ENCODE data around the gene IL16.

IL16 gene

GRCh38 chr15:81349271-81349670 is 152.6 kb downstream of the IL16 start:
- no peak overlapping the region for H3K4me3 ChIP-seq (replicated peaks; ENCODE audit: low read depth, low read length)
- no peak for DNase-seq (ENCODE audit: low read depth)
- no peak for TF ChIP-seq CTCF (IDR thresholded peaks at IDR 0.05; ENCODE audit: low read length, missing control alignments)

- no peak overlapping the region for H3K4me3 ChIP-seq (replicated peaks; ENCODE audit: low read depth, low read length)
- no peak for TF ChIP-seq CTCF (IDR thresholded peaks at IDR 0.05; ENCODE audit: low read length, missing control alignments)
- DNase-seq (ENCODE audit: low read depth) = no peak
Measured at GRCh38 chr15:81351651-81352050, 155.0 kb downstream of the IL16 start.

- no peak overlapping the region for H3K4me3 ChIP-seq (replicated peaks; ENCODE audit: low read depth, low read length)
- DNase-seq (ENCODE audit: low read depth) = no peak
- no peak for TF ChIP-seq CTCF (IDR thresholded peaks at IDR 0.05; ENCODE audit: low read length, missing control alignments)
Measured at GRCh38 chr15:81356252-81356651, 159.6 kb downstream of the IL16 start.

- TF ChIP-seq CTCF (IDR thresholded peaks at IDR 0.05; ENCODE audit: low read length, missing control alignments) = peak; percentile 3
Measured at GRCh38 chr15:81357180-81357686, 160.6 kb downstream of the IL16 start.

GRCh38 chr15:81358248-81358647 is 161.6 kb downstream of the IL16 start:
- no peak for TF ChIP-seq CTCF (IDR thresholded peaks at IDR 0.05; ENCODE audit: low read length, missing control alignments)
- no peak for DNase-seq (ENCODE audit: low read depth)
- H3K4me3 ChIP-seq (replicated peaks; ENCODE audit: low read depth, low read length) = no peak overlapping the region

More at GRCh38 chr15:81357180-81357686, 160.6 kb downstream of the IL16 start:
- DNase-seq (ENCODE audit: low read depth) = no peak
- no peak overlapping the region for H3K4me3 ChIP-seq (replicated peaks; ENCODE audit: low read depth, low read length)

- no peak overlapping the region for H3K4me3 ChIP-seq (replicated peaks; ENCODE audit: low read depth, low read length)
- DNase-seq (ENCODE audit: low read depth) = no peak
- TF ChIP-seq CTCF (IDR thresholded peaks at IDR 0.05; ENCODE audit: low read length, missing control alignments) = no peak
Measured at GRCh38 chr15:81360491-81360890, 163.8 kb downstream of the IL16 start.

- TF ChIP-seq CTCF (IDR thresholded peaks at IDR 0.05; ENCODE audit: low read length, missing control alignments) = no peak
- no peak for DNase-seq (ENCODE audit: low read depth)
- no peak overlapping the region for H3K4me3 ChIP-seq (replicated peaks; ENCODE audit: low read depth, low read length)
Measured at GRCh38 chr15:81361891-81362290, 165.2 kb downstream of the IL16 start.

Measured in fibroblast of pulmonary artery (primary cell).